Right atrium auricular region (tissue), 2 donors: ENCODE results near the gene ATIC. TPM values are rescaled to one million over a fixed set of nuclear protein-coding genes. Genes with fewer than 3 reads are reported as not detected.

Experiments used
- DNase-seq: peaks from one replicate; pipeline ENCODE4 v3.0.0-alpha.2; 2019; ENCODE audit warnings: low spot score
- H3K27ac ChIP-seq, 2 donors: fragments of 200-600 bp; sonication (generic); 1 replicate in 1 of 2; 2 replicates in 1 of 2; pipeline ENCODE4 v1.5.1; 2016 to 2019
- H3K27me3 ChIP-seq, 2 donors: fragments of 200-600 bp; sonication (generic); one replicate each; pipeline versions ENCODE4 v1.5.1 to v1.6.0; 2017 to 2019
- H3K36me3 ChIP-seq: fragments of 200-600 bp; sonication (generic); one replicate; pipeline ENCODE4 v1.5.1; 2016
- H3K4me1 ChIP-seq, 2 donors: fragments of 200-600 bp; sonication (generic); one replicate each; pipeline versions ENCODE4 v1.5.1 to v1.6.0; 2017 to 2019
- H3K4me3 ChIP-seq, 2 donors: fragments of 200-600 bp; sonication (generic); 1 replicate in 1 of 2; 2 replicates in 1 of 2; pipeline ENCODE4 v1.5.1; 2017 to 2019; ENCODE audit warnings: mild to moderate bottlenecking in 1 of 2, moderate library complexity in 1 of 2
- H3K9me3 ChIP-seq, 2 donors: fragments of 200-600 bp; sonication (generic); one replicate each; pipeline ENCODE4 v1.5.1; 2019
- total RNA-seq, 2 donors: library from RNA; depleted of rRNA; stranded (reverse); fragments of >200 nt; gene quantifications; one replicate each; pipeline ENCODE4 v1.1.0, GENCODE V29; 2016
- TF ChIP-seq, protein P1 (sequence below), 2 donors: fragments of 200-600 bp; sonication (generic); IDR thresholded peaks; one replicate each; pipeline ENCODE4 v1.5.1; 2019; ENCODE audit warnings: antibody characterized with exemption in 2 of 2

ATIC gene
- total RNA-seq, 2 donors from 2014 or later, result 13.8 to 25.0 TPM

- DNase-seq, result no peak
- TF ChIP-seq, protein P1, sequence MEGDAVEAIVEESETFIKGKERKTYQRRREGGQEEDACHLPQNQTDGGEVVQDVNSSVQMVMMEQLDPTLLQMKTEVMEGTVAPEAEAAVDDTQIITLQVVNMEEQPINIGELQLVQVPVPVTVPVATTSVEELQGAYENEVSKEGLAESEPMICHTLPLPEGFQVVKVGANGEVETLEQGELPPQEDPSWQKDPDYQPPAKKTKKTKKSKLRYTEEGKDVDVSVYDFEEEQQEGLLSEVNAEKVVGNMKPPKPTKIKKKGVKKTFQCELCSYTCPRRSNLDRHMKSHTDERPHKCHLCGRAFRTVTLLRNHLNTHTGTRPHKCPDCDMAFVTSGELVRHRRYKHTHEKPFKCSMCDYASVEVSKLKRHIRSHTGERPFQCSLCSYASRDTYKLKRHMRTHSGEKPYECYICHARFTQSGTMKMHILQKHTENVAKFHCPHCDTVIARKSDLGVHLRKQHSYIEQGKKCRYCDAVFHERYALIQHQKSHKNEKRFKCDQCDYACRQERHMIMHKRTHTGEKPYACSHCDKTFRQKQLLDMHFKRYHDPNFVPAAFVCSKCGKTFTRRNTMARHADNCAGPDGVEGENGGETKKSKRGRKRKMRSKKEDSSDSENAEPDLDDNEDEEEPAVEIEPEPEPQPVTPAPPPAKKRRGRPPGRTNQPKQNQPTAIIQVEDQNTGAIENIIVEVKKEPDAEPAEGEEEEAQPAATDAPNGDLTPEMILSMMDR (IDR thresholded peaks at IDR 0.05), result no peak
Observed at GRCh38 chr2:215270118-215270451, 41.8 kb upstream of the ATIC start.

DNA sequence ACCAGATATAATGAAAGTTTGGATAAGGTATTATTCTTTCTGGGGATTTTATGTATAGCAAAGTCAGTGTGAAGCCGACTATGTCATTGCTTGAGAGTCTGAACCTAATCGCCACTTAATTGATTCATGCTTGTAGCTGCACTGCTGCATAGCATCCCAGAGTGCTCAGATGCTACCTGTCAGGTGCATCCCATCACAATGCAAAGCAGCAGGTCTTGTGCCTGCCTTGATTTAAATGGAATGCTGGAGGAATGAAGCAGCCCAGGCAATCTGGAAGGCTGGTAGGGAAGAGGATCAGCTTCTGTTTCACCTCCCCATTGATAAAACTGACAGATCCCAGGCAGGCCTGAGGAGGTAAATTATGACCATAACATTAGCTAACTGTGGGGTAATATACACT is 40.4 kb upstream of the ATIC start:
- no peak for DNase-seq
- Histone ChIP-seq H3K36me3 (no peaks in the 10 kb centered on the region), H3K4me1 (no peaks in the 10 kb centered on the region), H3K9me3 (no peaks in the 10 kb centered on the region), H3K27me3 (no peaks in the 10 kb centered on the region), H3K4me3 (no peak overlapping the region), H3K27ac (no peak overlapping the region)
- TF ChIP-seq, protein P1 (IDR thresholded peaks at IDR 0.05), result no peak

More at GRCh38 chr2:215270118-215270451, 41.8 kb upstream of the ATIC start:
- Histone ChIP-seq H3K27ac (no peak overlapping the region), H3K36me3 (no peaks in the 10 kb centered on the region), H3K9me3 (no peaks in the 10 kb centered on the region), H3K4me3 (no peak overlapping the region), H3K27me3 (no peaks in the 10 kb centered on the region), H3K4me1 (no peaks in the 10 kb centered on the region)

GRCh38 chr2:215272918-215273317 is 38.9 kb upstream of the ATIC start:
- H3K4me3 ChIP-seq, result no peak overlapping the region
- TF ChIP-seq, protein P1 (IDR thresholded peaks at IDR 0.05), result no peak
- no peaks in the 10 kb centered on the region for H3K4me1 ChIP-seq
- no peaks in the 10 kb centered on the region for H3K36me3 ChIP-seq
- DNase-seq, result no peak
- H3K9me3 ChIP-seq, result no peaks in the 10 kb centered on the region
- H3K27me3 ChIP-seq, result no peaks in the 10 kb centered on the region
- no peak overlapping the region for H3K27ac ChIP-seq

DNA sequence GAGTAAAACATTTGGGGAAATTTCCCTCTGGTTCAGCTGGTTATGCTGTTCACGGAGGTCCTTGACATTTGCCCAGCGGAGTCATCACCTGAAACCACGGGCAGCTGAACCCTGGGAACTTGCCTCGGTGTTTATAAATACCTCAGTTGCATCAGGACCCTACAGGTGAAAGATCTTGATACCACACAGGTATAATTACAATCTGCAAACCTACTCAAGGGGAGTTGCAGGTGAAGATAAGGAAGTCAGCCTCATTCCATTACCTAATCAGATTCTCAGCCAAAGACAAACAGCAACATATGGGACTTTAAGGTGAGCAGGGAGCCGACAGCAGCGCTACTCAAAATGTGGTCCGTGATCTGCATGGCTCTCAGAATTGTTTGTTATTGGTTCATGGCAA is 37.0 kb upstream of the ATIC start:
- Histone ChIP-seq H3K4me1 (no peaks in the 10 kb centered on the region), H3K36me3 (no peaks in the 10 kb centered on the region), H3K27me3 (no peaks in the 10 kb centered on the region), H3K27ac (no peak overlapping the region), H3K4me3 (no peak overlapping the region), H3K9me3 (no peaks in the 10 kb centered on the region)
- DNase-seq, result no peak
- TF ChIP-seq, protein P1 (IDR thresholded peaks at IDR 0.05), result no peak

DNA sequence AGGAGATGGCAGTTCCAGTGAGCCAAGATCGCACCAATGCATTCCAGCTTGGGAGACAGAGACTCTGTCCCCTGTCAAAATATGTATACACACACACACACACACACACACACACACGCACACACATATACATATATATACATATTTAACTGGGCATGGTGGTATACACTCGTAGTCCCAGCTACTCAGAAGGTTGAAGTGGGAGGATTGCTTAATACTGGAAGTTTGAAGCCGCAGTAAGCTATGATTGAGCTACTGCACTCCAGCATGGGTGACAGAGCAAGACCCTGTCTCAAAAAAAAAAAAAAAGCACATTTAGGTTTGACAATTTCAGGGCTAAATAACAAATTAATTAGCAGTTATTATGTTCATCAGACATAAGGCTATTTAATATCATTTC is 36.0 kb upstream of the ATIC start:
- TF ChIP-seq, protein P1 (IDR thresholded peaks at IDR 0.05), result no peak
- Histone ChIP-seq H3K27ac (no peak overlapping the region), H3K4me1 (no peaks in the 10 kb centered on the region), H3K27me3 (no peaks in the 10 kb centered on the region), H3K4me3 (no peak overlapping the region), H3K36me3 (no peaks in the 10 kb centered on the region), H3K9me3 (no peaks in the 10 kb centered on the region)
- DNase-seq, result no peak

- H3K4me3 ChIP-seq, result no peak overlapping the region
- no peaks in the 10 kb centered on the region for H3K36me3 ChIP-seq
- no peaks in the 10 kb centered on the region for H3K9me3 ChIP-seq
- no peaks in the 10 kb centered on the region for H3K27me3 ChIP-seq
- no peak overlapping the region for H3K27ac ChIP-seq
- DNase-seq, result no peak
- no peaks in the 10 kb centered on the region for H3K4me1 ChIP-seq
- TF ChIP-seq, protein P1 (IDR thresholded peaks at IDR 0.05), result no peak
Observed at GRCh38 chr2:215277944-215278343, 33.9 kb upstream of the ATIC start.
